Loucy (cell line): Measurements from ENCODE around the gene BICD1.

Experiments
- CTCF ChIP-seq: fragments of 200-600 bp; sonication (generic); conservative IDR thresholded peaks from 2 replicates; pipeline ENCODE4 v1.5.1; 2014; ENCODE audit warnings: mild to moderate bottlenecking, antibody characterized with exemption, low read length
- EZH2phosphoT487 ChIP-seq: fragments of 200-600 bp; IDR thresholded peaks from 2 replicates; pipeline ENCODE4 v1.6.1; 2018; ENCODE audit warnings: antibody characterized with exemption, mild to moderate bottlenecking, moderate library complexity, borderline replicate concordance

DNA sequence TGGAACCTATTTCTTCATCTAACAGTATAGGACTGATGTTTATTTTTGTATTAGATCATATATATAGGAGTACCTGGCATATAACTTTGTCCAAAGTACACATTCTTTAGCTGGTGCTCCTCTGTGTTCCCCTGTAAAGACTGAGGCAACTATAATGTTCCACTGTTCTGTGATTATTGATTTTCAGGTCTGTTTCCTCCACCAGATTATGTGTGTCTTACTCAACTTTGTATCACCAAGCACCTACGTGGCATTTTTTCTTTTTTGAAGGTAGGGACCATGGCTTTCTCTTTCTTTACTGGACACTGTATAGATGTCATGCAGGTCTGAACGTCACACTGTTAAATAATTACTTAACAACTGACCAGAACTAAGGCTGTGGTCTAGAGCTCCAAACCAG is 29.3 kb downstream of the BICD1 start:
- TF ChIP-seq CTCF (no peak), EZH2phosphoT487 (no peak)
